ENCODE results near the gene TAF1C. TPM values are rescaled to one million over a fixed set of nuclear protein-coding genes. Genes with fewer than 3 reads are reported as not detected.

TAF1C gene
- total RNA-seq, 1 experiment from 2014 or later: 89.7 TPM

GRCh38 chr16:84143081-84143480 lies 43.8 kb downstream of the TAF1C start (continued):
- no peak for TF ChIP-seq GRHL2 (CRISPR knock-in tag; IDR thresholded peaks at IDR 0.05; ENCODE audit: insufficient replicate concordance, severe bottlenecking)
- no peak for TF ChIP-seq ATF1 (CRISPR knock-in tag; IDR thresholded peaks at IDR 0.05)

GRCh38 chr16:84141143-84141670 lies 45.6 kb downstream of the TAF1C start:
- DNase-seq (ENCODE audit: low spot score) (peak; percentile 61), ATAC-seq (peak; percentile 58)
- H3K36me3 Mint-ChIP-seq: 0 out of 2 replicates have a peak, but pooled peaks cover 6% of the 10 kb centered on the region
- TF ChIP-seq CDX4 (CRISPR knock-in tag; IDR thresholded peaks at IDR 0.05; ENCODE audit: borderline replicate concordance) (no peak), NR2C2 (CRISPR knock-in tag; IDR thresholded peaks at IDR 0.05) (0 out of 2 replicates have a peak, but pooled peaks have one; percentile 22), GABPB1 (CRISPR knock-in tag; IDR thresholded peaks at IDR 0.05) (peak; percentile 52; the same call in 1 of the 2 replicates), USF1 (CRISPR knock-in tag; IDR thresholded peaks at IDR 0.05) (peak; percentile 55), TEAD4 (CRISPR knock-in tag; IDR thresholded peaks at IDR 0.05) (no peak)
- TF ChIP-seq, protein P1, sequence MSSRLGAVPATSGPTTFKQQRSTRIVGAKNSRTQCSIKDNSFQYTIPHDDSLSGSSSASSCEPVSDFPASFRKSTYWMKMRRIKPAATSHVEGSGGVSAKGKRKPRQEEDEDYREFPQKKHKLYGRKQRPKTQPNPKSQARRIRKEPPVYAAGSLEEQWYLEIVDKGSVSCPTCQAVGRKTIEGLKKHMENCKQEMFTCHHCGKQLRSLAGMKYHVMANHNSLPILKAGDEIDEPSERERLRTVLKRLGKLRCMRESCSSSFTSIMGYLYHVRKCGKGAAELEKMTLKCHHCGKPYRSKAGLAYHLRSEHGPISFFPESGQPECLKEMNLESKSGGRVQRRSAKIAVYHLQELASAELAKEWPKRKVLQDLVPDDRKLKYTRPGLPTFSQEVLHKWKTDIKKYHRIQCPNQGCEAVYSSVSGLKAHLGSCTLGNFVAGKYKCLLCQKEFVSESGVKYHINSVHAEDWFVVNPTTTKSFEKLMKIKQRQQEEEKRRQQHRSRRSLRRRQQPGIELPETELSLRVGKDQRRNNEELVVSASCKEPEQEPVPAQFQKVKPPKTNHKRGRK (CRISPR knock-in tag; IDR thresholded peaks at IDR 0.05; ENCODE audit: borderline replicate concordance): no peak
- no peak overlapping the region; the same call in none of the 2 replicates for H3K4me3 Mint-ChIP-seq
- 0 out of 2 replicates have a peak, but pooled peaks cover 6% of the 10 kb centered on the region for H3K9me3 Mint-ChIP-seq
- H3K4me1 Mint-ChIP-seq: peaks cover 48% of the 10 kb centered on the region
- CTCF ChIA-PET: interaction anchor here (0.8 to 2.4 kb wide), 6 partner anchors 10 to 75 kb away, joined by 3 to 18 read pairs (median 4); partner anchors contain the start of genes MBTPS1 and TAF1C
- peaks cover 7% of the 10 kb centered on the region for H3K27me3 Mint-ChIP-seq (ENCODE audit: low read depth)
- POLR2A ChIA-PET: no interaction called here
- H3K27ac Mint-ChIP-seq: peak overlapping the region; percentile 79

GRCh38 chr16:84139628-84140258 lies 47.1 kb downstream of the TAF1C start:
- Mint-ChIP-seq H3K36me3 (0 out of 2 replicates have a peak, but pooled peaks cover 6% of the 10 kb centered on the region), H3K4me1 (peaks cover 54% of the 10 kb centered on the region), H3K27me3 (ENCODE audit: low read depth) (no peaks in the 10 kb centered on the region), H3K9me3 (0 out of 2 replicates have a peak, but pooled peaks cover 6% of the 10 kb centered on the region), H3K4me3 (no peak overlapping the region), H3K27ac (peak overlapping the region; percentile 48; the same call in 1 of the 2 replicates)
- POLR2A ChIA-PET: no interaction called here
- CTCF ChIA-PET: interaction anchor here (0.7 to 2.4 kb wide), 3 partner anchors 11 to 23 kb away, joined by 3 to 18 read pairs (median 10); partner anchors contain the start of gene MBTPS1
- no peak for DNase-seq (ENCODE audit: low spot score)
- TF ChIP-seq E2F5 (CRISPR knock-in tag; IDR thresholded peaks at IDR 0.05) (no peak), CREB1 (CRISPR knock-in tag; IDR thresholded peaks at IDR 0.05) (no peak), MYBL2 (CRISPR knock-in tag; IDR thresholded peaks at IDR 0.05) (no peak), TP53 (CRISPR knock-in tag; IDR thresholded peaks at IDR 0.05) (no peak)
- ATAC-seq: no peak

DNA sequence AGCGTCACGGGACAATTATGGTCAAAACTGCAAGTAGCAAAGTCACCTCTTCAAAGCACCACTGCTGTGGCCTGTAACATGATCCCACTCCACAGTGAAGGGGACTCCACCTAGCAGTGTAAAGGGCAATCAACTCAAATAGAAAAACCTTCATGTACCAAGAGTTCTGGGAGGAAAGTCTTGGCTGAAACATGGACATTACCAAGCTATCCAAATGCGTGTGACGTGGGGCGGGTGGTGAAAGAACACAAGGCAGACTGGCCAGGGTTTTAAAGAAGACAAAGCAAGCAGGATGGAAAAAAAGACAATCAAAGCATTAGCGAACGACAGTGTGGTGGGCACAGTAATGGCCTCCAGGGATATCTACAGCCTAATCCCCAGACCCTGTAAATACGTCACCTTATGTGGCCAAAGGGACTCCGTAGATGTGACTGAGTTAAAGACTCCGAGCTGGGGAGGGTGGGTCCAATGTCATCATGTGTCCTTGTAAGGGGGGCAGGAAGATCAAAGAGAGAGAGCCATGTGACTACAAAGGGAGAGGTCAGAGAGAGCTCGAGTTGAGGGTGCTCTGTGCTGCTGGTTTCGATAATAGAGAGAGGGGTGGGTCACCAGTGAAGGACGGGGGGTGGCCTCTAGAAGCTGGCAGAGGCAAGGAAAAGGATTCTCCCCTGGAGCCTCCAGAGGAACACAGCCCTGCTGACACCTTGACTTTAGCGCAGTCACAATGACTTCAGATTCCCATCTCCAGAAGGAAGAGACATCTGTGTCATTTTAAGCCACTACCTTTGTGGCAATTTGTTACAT lies 47.8 kb downstream of the TAF1C start:
- CTCF ChIA-PET: interaction anchor here (0.5 to 2.0 kb wide), 4 partner anchors 11 to 223 kb away, joined by 3 to 10 read pairs (median 4); partner anchors contain the start of gene MBTPS1
- DNase-seq (ENCODE audit: low spot score) (no peak), ATAC-seq (peak; percentile 46)
- H3K4me3 Mint-ChIP-seq: peak overlapping the region; percentile 32; the same call in 1 of the 2 replicates
- 0 out of 2 replicates have a peak, but pooled peaks cover 6% of the 10 kb centered on the region for H3K9me3 Mint-ChIP-seq
- H3K36me3 Mint-ChIP-seq: 0 out of 2 replicates have a peak, but pooled peaks cover 6% of the 10 kb centered on the region
- peaks cover 54% of the 10 kb centered on the region for H3K4me1 Mint-ChIP-seq
- peak overlapping the region; percentile 75 for H3K27ac Mint-ChIP-seq
- no peaks in the 10 kb centered on the region for H3K27me3 Mint-ChIP-seq (ENCODE audit: low read depth)
- POLR2A ChIA-PET: no interaction called here
- TF ChIP-seq, protein P2, sequence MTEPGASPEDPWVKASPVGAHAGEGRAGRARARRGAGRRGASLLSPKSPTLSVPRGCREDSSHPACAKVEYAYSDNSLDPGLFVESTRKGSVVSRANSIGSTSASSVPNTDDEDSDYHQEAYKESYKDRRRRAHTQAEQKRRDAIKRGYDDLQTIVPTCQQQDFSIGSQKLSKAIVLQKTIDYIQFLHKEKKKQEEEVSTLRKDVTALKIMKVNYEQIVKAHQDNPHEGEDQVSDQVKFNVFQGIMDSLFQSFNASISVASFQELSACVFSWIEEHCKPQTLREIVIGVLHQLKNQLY (CRISPR knock-in tag; IDR thresholded peaks at IDR 0.05): no peak
- TF ChIP-seq, protein P3, sequence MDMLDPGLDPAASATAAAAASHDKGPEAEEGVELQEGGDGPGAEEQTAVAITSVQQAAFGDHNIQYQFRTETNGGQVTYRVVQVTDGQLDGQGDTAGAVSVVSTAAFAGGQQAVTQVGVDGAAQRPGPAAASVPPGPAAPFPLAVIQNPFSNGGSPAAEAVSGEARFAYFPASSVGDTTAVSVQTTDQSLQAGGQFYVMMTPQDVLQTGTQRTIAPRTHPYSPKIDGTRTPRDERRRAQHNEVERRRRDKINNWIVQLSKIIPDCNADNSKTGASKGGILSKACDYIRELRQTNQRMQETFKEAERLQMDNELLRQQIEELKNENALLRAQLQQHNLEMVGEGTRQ (CRISPR knock-in tag; IDR thresholded peaks at IDR 0.05): no peak
- no peak for TF ChIP-seq NR3C1 (CRISPR knock-in tag; conservative IDR thresholded peaks at IDR 0.05; ENCODE audit: low read depth)
- TF ChIP-seq, protein P4, sequence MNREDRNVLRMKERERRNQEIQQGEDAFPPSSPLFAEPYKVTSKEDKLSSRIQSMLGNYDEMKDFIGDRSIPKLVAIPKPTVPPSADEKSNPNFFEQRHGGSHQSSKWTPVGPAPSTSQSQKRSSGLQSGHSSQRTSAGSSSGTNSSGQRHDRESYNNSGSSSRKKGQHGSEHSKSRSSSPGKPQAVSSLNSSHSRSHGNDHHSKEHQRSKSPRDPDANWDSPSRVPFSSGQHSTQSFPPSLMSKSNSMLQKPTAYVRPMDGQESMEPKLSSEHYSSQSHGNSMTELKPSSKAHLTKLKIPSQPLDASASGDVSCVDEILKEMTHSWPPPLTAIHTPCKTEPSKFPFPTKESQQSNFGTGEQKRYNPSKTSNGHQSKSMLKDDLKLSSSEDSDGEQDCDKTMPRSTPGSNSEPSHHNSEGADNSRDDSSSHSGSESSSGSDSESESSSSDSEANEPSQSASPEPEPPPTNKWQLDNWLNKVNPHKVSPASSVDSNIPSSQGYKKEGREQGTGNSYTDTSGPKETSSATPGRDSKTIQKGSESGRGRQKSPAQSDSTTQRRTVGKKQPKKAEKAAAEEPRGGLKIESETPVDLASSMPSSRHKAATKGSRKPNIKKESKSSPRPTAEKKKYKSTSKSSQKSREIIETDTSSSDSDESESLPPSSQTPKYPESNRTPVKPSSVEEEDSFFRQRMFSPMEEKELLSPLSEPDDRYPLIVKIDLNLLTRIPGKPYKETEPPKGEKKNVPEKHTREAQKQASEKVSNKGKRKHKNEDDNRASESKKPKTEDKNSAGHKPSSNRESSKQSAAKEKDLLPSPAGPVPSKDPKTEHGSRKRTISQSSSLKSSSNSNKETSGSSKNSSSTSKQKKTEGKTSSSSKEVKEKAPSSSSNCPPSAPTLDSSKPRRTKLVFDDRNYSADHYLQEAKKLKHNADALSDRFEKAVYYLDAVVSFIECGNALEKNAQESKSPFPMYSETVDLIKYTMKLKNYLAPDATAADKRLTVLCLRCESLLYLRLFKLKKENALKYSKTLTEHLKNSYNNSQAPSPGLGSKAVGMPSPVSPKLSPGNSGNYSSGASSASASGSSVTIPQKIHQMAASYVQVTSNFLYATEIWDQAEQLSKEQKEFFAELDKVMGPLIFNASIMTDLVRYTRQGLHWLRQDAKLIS (CRISPR knock-in tag; IDR thresholded peaks at IDR 0.05; ENCODE audit: borderline replicate concordance): no peak
- TF ChIP-seq GABPB1 (CRISPR knock-in tag; IDR thresholded peaks at IDR 0.05): peak; percentile 94
